Measurements from ENCODE around the gene LRRC63. TPM values are rescaled to one million over a fixed set of nuclear protein-coding genes. Genes with fewer than 3 reads are reported as not detected.

Gene LRRC63
- total RNA-seq, 1 donor from 2014 or later: not detected

DNA sequence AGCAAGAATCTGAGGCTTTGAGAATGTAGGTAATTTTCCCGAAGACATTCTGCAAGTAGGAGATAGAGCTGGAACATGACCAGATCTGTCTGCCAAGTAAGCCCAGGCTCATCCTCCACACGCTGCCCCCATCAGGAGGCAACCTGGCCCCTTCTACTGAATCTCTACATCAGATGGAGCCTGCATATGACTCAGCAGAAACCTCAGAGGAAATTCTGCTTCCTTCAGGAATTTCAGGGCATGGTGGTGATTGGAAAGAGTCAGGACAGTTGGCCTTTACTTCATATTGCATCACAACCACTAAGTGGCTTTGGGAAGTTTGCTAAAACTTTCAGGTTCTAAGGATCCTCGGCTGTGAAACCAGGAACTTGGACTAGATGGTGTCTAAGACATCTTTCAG lies 85.2 kb downstream of the LRRC63 start:
- Histone ChIP-seq H3K27ac (peak overlapping the region in 1 of 2 donors; percentile 43), H3K36me3 (no peaks in the 10 kb centered on the region), H3K4me1 (peaks cover 0 to 10% of the 10 kb centered on the region in 2 donors), H3K27me3 (no peaks in the 10 kb centered on the region), H3K4me3 (no peak overlapping the region), H3K9me3 (no peaks in the 10 kb centered on the region)
- TF ChIP-seq, protein P1, sequence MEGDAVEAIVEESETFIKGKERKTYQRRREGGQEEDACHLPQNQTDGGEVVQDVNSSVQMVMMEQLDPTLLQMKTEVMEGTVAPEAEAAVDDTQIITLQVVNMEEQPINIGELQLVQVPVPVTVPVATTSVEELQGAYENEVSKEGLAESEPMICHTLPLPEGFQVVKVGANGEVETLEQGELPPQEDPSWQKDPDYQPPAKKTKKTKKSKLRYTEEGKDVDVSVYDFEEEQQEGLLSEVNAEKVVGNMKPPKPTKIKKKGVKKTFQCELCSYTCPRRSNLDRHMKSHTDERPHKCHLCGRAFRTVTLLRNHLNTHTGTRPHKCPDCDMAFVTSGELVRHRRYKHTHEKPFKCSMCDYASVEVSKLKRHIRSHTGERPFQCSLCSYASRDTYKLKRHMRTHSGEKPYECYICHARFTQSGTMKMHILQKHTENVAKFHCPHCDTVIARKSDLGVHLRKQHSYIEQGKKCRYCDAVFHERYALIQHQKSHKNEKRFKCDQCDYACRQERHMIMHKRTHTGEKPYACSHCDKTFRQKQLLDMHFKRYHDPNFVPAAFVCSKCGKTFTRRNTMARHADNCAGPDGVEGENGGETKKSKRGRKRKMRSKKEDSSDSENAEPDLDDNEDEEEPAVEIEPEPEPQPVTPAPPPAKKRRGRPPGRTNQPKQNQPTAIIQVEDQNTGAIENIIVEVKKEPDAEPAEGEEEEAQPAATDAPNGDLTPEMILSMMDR (IDR thresholded peaks at IDR 0.05): no peak
- intact Hi-C loops (cut with DNase I): no loop called here
- DNase-seq (ENCODE audit: low spot score in 2 of 2): no peak

DNA sequence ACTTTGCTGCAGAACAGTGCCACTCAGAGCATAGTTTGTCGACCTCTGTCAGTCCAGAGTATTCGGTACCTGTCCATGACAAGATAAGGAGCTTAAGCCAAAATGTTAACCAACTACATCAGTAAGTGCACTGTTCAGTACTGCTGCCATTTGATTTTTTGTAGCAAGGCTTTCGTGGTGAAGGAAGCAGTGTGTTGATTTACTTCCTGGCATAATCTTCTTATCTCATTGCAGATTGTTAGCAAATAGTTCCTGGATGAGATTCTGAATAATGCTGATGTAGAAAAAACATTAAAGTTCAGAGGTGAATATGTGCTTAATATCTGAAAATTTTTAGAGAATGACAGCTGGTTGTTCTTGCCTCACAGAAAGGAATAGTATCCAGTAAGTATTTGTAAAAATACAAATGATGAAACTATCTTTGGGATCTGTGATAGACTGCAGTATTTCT lies 85.7 kb downstream of the LRRC63 start:
- H3K27ac ChIP-seq: no peak overlapping the region
- peaks cover 0 to 10% of the 10 kb centered on the region in 2 donors for H3K4me1 ChIP-seq
- no peaks in the 10 kb centered on the region for H3K9me3 ChIP-seq
- no peak overlapping the region for H3K4me3 ChIP-seq
- TF ChIP-seq, protein P1 (IDR thresholded peaks at IDR 0.05): no peak
- no peak for DNase-seq (ENCODE audit: low spot score in 2 of 2)
- H3K36me3 ChIP-seq: no peaks in the 10 kb centered on the region
- no peaks in the 10 kb centered on the region for H3K27me3 ChIP-seq
- intact Hi-C loops (cut with DNase I): no loop called here

DNA sequence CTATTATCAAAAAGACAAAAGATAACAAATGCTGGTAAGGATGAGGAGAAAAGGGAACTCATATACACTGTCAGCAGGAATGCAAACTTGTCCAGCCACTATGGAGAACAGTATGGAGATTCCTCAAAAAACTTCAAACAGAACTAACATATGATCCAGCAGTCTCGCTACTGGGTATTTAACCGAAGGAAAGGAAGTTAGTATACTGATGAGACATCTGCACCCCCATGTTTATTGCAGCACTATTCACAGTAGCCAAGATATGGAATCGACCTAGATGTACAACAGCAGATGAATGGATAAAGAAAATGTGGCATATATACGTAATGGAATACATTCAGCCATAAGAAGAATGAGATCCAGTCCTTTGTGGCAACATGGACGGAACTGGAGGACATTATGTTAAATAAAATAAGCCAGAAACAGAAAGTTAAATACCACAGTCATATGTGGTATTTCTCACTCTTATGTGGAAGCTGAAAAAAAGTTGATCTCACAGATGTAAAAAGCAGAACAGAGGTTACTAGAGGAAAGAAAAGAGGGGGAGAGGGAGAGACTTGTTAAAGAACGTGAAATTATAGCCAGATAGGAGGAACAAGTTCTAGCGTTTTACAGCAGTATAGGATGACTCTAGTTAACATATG lies 92.1 kb downstream of the LRRC63 start:
- Histone ChIP-seq H3K27ac (no peak overlapping the region), H3K27me3 (no peaks in the 10 kb centered on the region), H3K4me3 (no peak overlapping the region), H3K9me3 (no peaks in the 10 kb centered on the region), H3K4me1 (no peaks in the 10 kb centered on the region), H3K36me3 (no peaks in the 10 kb centered on the region)
- no peak for DNase-seq (ENCODE audit: low spot score in 2 of 2)
- intact Hi-C loops (cut with DNase I): no loop called here
- TF ChIP-seq, protein P1 (IDR thresholded peaks at IDR 0.05): no peak

DNA sequence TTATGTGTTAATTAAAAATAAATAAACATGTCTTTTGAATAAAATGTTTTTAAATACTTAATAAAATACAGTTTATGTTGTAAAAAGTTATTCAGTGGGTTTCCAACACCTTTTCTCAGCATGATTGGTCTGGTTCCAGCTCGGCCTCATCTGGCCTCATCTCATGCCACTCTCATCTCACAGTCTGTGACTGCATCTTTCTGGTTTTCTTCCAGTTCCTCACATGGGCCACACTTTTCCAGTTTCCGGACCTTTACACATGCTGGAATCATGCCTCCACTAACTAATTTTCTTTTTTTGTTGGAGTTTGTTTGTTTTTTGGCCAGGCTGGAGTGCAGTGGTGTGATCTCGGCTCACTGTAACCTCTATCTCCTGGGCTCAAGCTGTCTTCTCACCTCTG lies 92.8 kb downstream of the LRRC63 start:
- H3K27ac ChIP-seq: no peak overlapping the region
- no peaks in the 10 kb centered on the region for H3K36me3 ChIP-seq
- H3K9me3 ChIP-seq: no peaks in the 10 kb centered on the region
- TF ChIP-seq, protein P1 (IDR thresholded peaks at IDR 0.05): no peak
- no peaks in the 10 kb centered on the region for H3K4me1 ChIP-seq
- intact Hi-C loops (cut with DNase I): no loop called here
- H3K27me3 ChIP-seq: no peaks in the 10 kb centered on the region
- no peak overlapping the region for H3K4me3 ChIP-seq
- DNase-seq (ENCODE audit: low spot score in 2 of 2): no peak

DNA sequence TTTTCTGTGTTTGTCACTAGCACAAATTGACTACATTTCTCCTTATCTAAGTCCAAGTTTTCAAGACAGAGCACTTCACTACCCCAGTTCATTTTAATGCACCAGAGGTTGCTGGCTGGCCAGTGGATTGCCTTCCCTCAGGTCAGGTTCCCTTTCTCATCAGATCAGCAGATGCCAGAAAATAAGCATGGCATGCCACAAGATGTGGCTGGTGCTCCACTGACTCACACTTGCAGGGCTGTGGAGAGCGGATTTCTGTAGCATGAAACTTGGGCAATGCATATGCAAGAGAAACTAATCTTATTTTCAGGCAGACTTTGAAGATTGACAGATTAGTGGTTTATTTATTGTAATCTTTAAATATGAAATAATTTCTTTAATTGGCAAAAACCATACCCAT lies 95.8 kb downstream of the LRRC63 start:
- intact Hi-C loops (cut with DNase I): no loop called here
- DNase-seq (ENCODE audit: low spot score in 2 of 2): no peak
- no peaks in the 10 kb centered on the region for H3K9me3 ChIP-seq
- no peaks in the 10 kb centered on the region for H3K36me3 ChIP-seq
- H3K4me1 ChIP-seq: no peaks in the 10 kb centered on the region
- no peak overlapping the region for H3K27ac ChIP-seq
- no peaks in the 10 kb centered on the region for H3K27me3 ChIP-seq
- TF ChIP-seq, protein P1 (IDR thresholded peaks at IDR 0.05): no peak
- no peak overlapping the region for H3K4me3 ChIP-seq

DNA sequence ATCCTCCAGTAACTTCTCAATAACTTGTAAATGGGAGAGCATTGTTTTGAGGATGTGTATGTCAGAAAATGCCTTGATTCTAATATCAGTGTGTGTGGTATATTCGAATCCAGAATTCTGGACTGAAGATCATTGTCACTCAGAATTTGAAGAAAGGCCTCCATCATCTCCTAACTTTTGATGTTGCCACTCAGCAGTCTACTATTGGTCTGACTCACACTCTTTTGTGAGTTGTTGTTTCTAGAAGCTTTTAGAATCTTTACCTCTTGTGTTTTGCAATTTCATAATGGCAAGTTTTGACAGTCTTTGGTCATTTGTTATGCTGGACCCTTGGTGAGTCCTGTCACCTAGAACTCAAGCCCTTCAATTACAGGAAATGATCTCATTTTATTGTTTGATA lies 98.3 kb downstream of the LRRC63 start:
- H3K9me3 ChIP-seq: no peaks in the 10 kb centered on the region
- H3K36me3 ChIP-seq: no peaks in the 10 kb centered on the region
- no peak overlapping the region for H3K27ac ChIP-seq
- H3K4me1 ChIP-seq: no peaks in the 10 kb centered on the region
- TF ChIP-seq, protein P1 (IDR thresholded peaks at IDR 0.05): no peak
- DNase-seq (ENCODE audit: low spot score in 2 of 2): no peak
- H3K27me3 ChIP-seq: no peaks in the 10 kb centered on the region
- intact Hi-C loops (cut with DNase I): no loop called here
- H3K4me3 ChIP-seq: no peak overlapping the region

Measured in ascending aorta (tissue), 2 donors.